SJCRH30 (cell line): ENCODE results near the gene CDRT15L2. TPM values are rescaled to one million over a fixed set of nuclear protein-coding genes. Genes with fewer than 3 reads are reported as not detected.
"Not testable (repeated sequence)": the region's sequence is repeated elsewhere in the genome, so short reads cannot be mapped to it uniquely, and the experiment has no call there.

Experiments
- DNase-seq, 2 experiments: peaks; one replicate each; pipeline ENCODE4 v3.0.0-alpha.2; 2015 to 2020
- H3K27ac ChIP-seq: fragments of 250-450 bp; sonication (Bioruptor Pico); 2 replicates; pipeline ENCODE4 v1.5.1; 2020; ENCODE audit warnings: mild to moderate bottlenecking, moderate library complexity
- H3K27me3 ChIP-seq: fragments of 250-450 bp; sonication (Bioruptor Pico); 2 replicates; pipeline ENCODE4 v1.5.1; 2020; ENCODE audit warnings: mild to moderate bottlenecking, moderate library complexity
- H3K36me3 ChIP-seq: fragments of 250-450 bp; sonication (Bioruptor Pico); 2 replicates; pipeline ENCODE4 v1.5.1; 2020; ENCODE audit warnings: mild to moderate bottlenecking, moderate library complexity
- H3K4me1 ChIP-seq: fragments of 250-450 bp; sonication (Bioruptor Pico); 2 replicates; pipeline ENCODE4 v1.5.1; 2020; ENCODE audit warnings: mild to moderate bottlenecking, moderate library complexity
- H3K4me3 ChIP-seq: fragments of 250-450 bp; sonication (Bioruptor Pico); 2 replicates; pipeline ENCODE4 v1.5.1; 2020; ENCODE audit warnings: mild to moderate bottlenecking, moderate library complexity
- H3K9me3 ChIP-seq: fragments of 250-450 bp; sonication (Bioruptor Pico); replicated peaks from 2 replicates; pipeline ENCODE4 v1.5.1; 2020; ENCODE audit warnings: mild to moderate bottlenecking, moderate library complexity
- total RNA-seq: library from RNA; depleted of rRNA; stranded (reverse); fragments of >200 nt; shearing (Covaris generic); gene quantifications from 2 replicates; pipeline ENCODE4 v1.2.3, GENCODE V29; 2014

Gene CDRT15L2
- total RNA-seq, 1 experiment from 2014 or later = not detected

- Histone ChIP-seq H3K27me3 (no peaks in the 10 kb centered on the region), H3K4me1 (no peaks in the 10 kb centered on the region), H3K36me3 (no peaks in the 10 kb centered on the region), H3K4me3 (no peak overlapping the region), H3K9me3 (no peaks in the 10 kb centered on the region), H3K27ac (no peak overlapping the region)
- no peak for DNase-seq
Measured at GRCh38 chr17:20562587-20562986, 16.9 kb upstream of the CDRT15L2 start.

GRCh38 chr17:20565245-20565644 lies 14.3 kb upstream of the CDRT15L2 start:
- not testable (repeated sequence) for H3K27ac ChIP-seq, H3K4me1 ChIP-seq, H3K4me3 ChIP-seq, H3K27me3 ChIP-seq, DNase-seq, H3K36me3 ChIP-seq, H3K9me3 ChIP-seq

- Histone ChIP-seq H3K9me3 (peaks cover 3% of the 10 kb centered on the region; the same call in 1 of the 2 replicates), H3K4me3 (no peak overlapping the region), H3K27ac (no peak overlapping the region), H3K4me1 (no peaks in the 10 kb centered on the region), H3K27me3 (peaks cover 3% of the 10 kb centered on the region; the same call in 1 of the 2 replicates), H3K36me3 (no peaks in the 10 kb centered on the region)
- no peak for DNase-seq
Measured at GRCh38 chr17:20565711-20566110, 13.8 kb upstream of the CDRT15L2 start.

- H3K36me3 ChIP-seq, H3K27ac ChIP-seq, H3K27me3 ChIP-seq, H3K4me3 ChIP-seq, DNase-seq, H3K9me3 ChIP-seq, H3K4me1 ChIP-seq: not testable (repeated sequence)
Measured at GRCh38 chr17:20566736-20567135, 12.8 kb upstream of the CDRT15L2 start.

GRCh38 chr17:20567421-20567820 lies 12.1 kb upstream of the CDRT15L2 start:
- H3K27me3 ChIP-seq, H3K4me3 ChIP-seq, H3K27ac ChIP-seq, H3K9me3 ChIP-seq, H3K36me3 ChIP-seq, DNase-seq, H3K4me1 ChIP-seq: not testable (repeated sequence)

- not testable (repeated sequence) for H3K4me1 ChIP-seq, H3K36me3 ChIP-seq, H3K4me3 ChIP-seq, H3K27me3 ChIP-seq, H3K9me3 ChIP-seq, H3K27ac ChIP-seq
- peak; percentile 67 to 73 for DNase-seq
Measured at GRCh38 chr17:20568604-20569003, 10.9 kb upstream of the CDRT15L2 start.

- H3K9me3 ChIP-seq, H3K4me3 ChIP-seq, DNase-seq, H3K4me1 ChIP-seq, H3K36me3 ChIP-seq, H3K27ac ChIP-seq, H3K27me3 ChIP-seq: not testable (repeated sequence)
Measured at GRCh38 chr17:20571653-20572052, 7.9 kb upstream of the CDRT15L2 start.

- not testable (repeated sequence) for DNase-seq, H3K27ac ChIP-seq, H3K36me3 ChIP-seq, H3K4me1 ChIP-seq, H3K27me3 ChIP-seq, H3K4me3 ChIP-seq, H3K9me3 ChIP-seq
Measured at GRCh38 chr17:20573216-20573615, 6.3 kb upstream of the CDRT15L2 start.

- H3K36me3 ChIP-seq, H3K27me3 ChIP-seq, H3K4me3 ChIP-seq, H3K9me3 ChIP-seq, H3K4me1 ChIP-seq, H3K27ac ChIP-seq, DNase-seq: not testable (repeated sequence)
Measured at GRCh38 chr17:20575071-20575470, 4.5 kb upstream of the CDRT15L2 start.

GRCh38 chr17:20583891-20584577 lies 4.5 kb downstream of the CDRT15L2 start:
- H3K27ac ChIP-seq, H3K27me3 ChIP-seq, H3K9me3 ChIP-seq, H3K36me3 ChIP-seq, H3K4me3 ChIP-seq, H3K4me1 ChIP-seq, DNase-seq: not testable (repeated sequence)

- H3K4me1 ChIP-seq, H3K4me3 ChIP-seq, H3K36me3 ChIP-seq, H3K9me3 ChIP-seq, DNase-seq, H3K27ac ChIP-seq, H3K27me3 ChIP-seq: not testable (repeated sequence)
Measured at GRCh38 chr17:20588744-20589453, 9.4 kb downstream of the CDRT15L2 start.

GRCh38 chr17:20589454-20589810 lies 9.9 kb downstream of the CDRT15L2 start:
- not testable (repeated sequence) for H3K4me1 ChIP-seq, H3K4me3 ChIP-seq, DNase-seq, H3K27ac ChIP-seq, H3K9me3 ChIP-seq, H3K36me3 ChIP-seq, H3K27me3 ChIP-seq

- not testable (repeated sequence) for H3K27ac ChIP-seq, DNase-seq, H3K27me3 ChIP-seq, H3K4me1 ChIP-seq, H3K4me3 ChIP-seq, H3K9me3 ChIP-seq, H3K36me3 ChIP-seq
Measured at GRCh38 chr17:20591040-20591439, 11.5 kb downstream of the CDRT15L2 start.

- not testable (repeated sequence) for H3K27ac ChIP-seq
Measured at GRCh38 chr17:20605568-20605967, 26.0 kb downstream of the CDRT15L2 start.

GRCh38 chr17:20609490-20609889 lies 30.0 kb downstream of the CDRT15L2 start:
- H3K4me1 ChIP-seq, H3K27ac ChIP-seq, H3K9me3 ChIP-seq, H3K4me3 ChIP-seq, H3K27me3 ChIP-seq, DNase-seq, H3K36me3 ChIP-seq: not testable (repeated sequence)

More at GRCh38 chr17:20605568-20605967, 26.0 kb downstream of the CDRT15L2 start:
- not testable (repeated sequence) for H3K27me3 ChIP-seq, H3K4me3 ChIP-seq, H3K9me3 ChIP-seq, H3K4me1 ChIP-seq, H3K36me3 ChIP-seq, DNase-seq

GRCh38 chr17:20611309-20611708 lies 31.8 kb downstream of the CDRT15L2 start:
- H3K36me3 ChIP-seq = no peaks in the 10 kb centered on the region
- peaks cover 2% of the 10 kb centered on the region; the same call in 1 of the 2 replicates for H3K27me3 ChIP-seq
- no peaks in the 10 kb centered on the region for H3K4me1 ChIP-seq
- H3K27ac ChIP-seq = no peak overlapping the region
- no peaks in the 10 kb centered on the region for H3K9me3 ChIP-seq
- H3K4me3 ChIP-seq = no peak overlapping the region
- peak in 1 of 2 experiments; percentile 32 for DNase-seq
